ENCODE measurements around the gene SLC31A1.

The SLC31A1 gene

GRCh38 chr9:113219969-113220368 lies 1.4 kb upstream of the SLC31A1 start:
- DNase-seq (ENCODE audit: extremely low read depth, insufficient read length): peak; percentile 73
- Histone ChIP-seq H3K27me3 (replicated peaks; ENCODE audit: control insufficient read depth, insufficient read depth, low read length) (no peaks in the 10 kb centered on the region), H3K36me3 (ENCODE audit: control insufficient read depth, insufficient read depth, low read length) (no peaks in the 10 kb centered on the region), H3K4me3 (replicated peaks; ENCODE audit: low read depth, low read length) (peak overlapping the region; percentile 86)
- TF ChIP-seq CTCF (IDR thresholded peaks at IDR 0.05; ENCODE audit: insufficient read depth, low read length, poor library complexity, severe bottlenecking): no peak

GRCh38 chr9:113220467-113221002 lies 809 bp upstream of the SLC31A1 start:
- Histone ChIP-seq H3K36me3 (ENCODE audit: control insufficient read depth, insufficient read depth, low read length) (no peaks in the 10 kb centered on the region), H3K27me3 (replicated peaks; ENCODE audit: control insufficient read depth, insufficient read depth, low read length) (no peaks in the 10 kb centered on the region), H3K4me3 (replicated peaks; ENCODE audit: low read depth, low read length) (peak overlapping the region; percentile 86)
- DNase-seq (ENCODE audit: extremely low read depth, insufficient read length): peak; percentile 8
- no peak for TF ChIP-seq CTCF (IDR thresholded peaks at IDR 0.05; ENCODE audit: insufficient read depth, low read length, poor library complexity, severe bottlenecking)

- no peak for TF ChIP-seq CTCF (IDR thresholded peaks at IDR 0.05; ENCODE audit: insufficient read depth, low read length, poor library complexity, severe bottlenecking)
- DNase-seq (ENCODE audit: extremely low read depth, insufficient read length): no peak
- Histone ChIP-seq H3K36me3 (ENCODE audit: control insufficient read depth, insufficient read depth, low read length) (no peaks in the 10 kb centered on the region), H3K27me3 (replicated peaks; ENCODE audit: control insufficient read depth, insufficient read depth, low read length) (no peaks in the 10 kb centered on the region), H3K4me3 (replicated peaks; ENCODE audit: low read depth, low read length) (peak overlapping the region; percentile 96)
Measured at GRCh38 chr9:113221800-113222481, 597 bp downstream of the SLC31A1 start.

- H3K27me3 ChIP-seq (replicated peaks; ENCODE audit: control insufficient read depth, insufficient read depth, low read length): no peaks in the 10 kb centered on the region
- no peaks in the 10 kb centered on the region for H3K36me3 ChIP-seq (ENCODE audit: control insufficient read depth, insufficient read depth, low read length)
- no peak for TF ChIP-seq CTCF (IDR thresholded peaks at IDR 0.05; ENCODE audit: insufficient read depth, low read length, poor library complexity, severe bottlenecking)
- peak overlapping the region; percentile 96 for H3K4me3 ChIP-seq (replicated peaks; ENCODE audit: low read depth, low read length)
- DNase-seq (ENCODE audit: extremely low read depth, insufficient read length): no peak
Measured at GRCh38 chr9:113222482-113222841, 1.1 kb downstream of the SLC31A1 start.

GRCh38 chr9:113223963-113224362 lies 2.6 kb downstream of the SLC31A1 start:
- Histone ChIP-seq H3K4me3 (replicated peaks; ENCODE audit: low read depth, low read length) (no peak overlapping the region), H3K36me3 (ENCODE audit: control insufficient read depth, insufficient read depth, low read length) (no peaks in the 10 kb centered on the region), H3K27me3 (replicated peaks; ENCODE audit: control insufficient read depth, insufficient read depth, low read length) (no peaks in the 10 kb centered on the region)
- TF ChIP-seq CTCF (IDR thresholded peaks at IDR 0.05; ENCODE audit: insufficient read depth, low read length, poor library complexity, severe bottlenecking): no peak
- no peak for DNase-seq (ENCODE audit: extremely low read depth, insufficient read length)

All from GM06990 (cell line).